Heart right ventricle (tissue), 16 donors: ENCODE data around the gene HES7. TPM values are rescaled to one million over a fixed set of nuclear protein-coding genes. Genes with fewer than 3 reads are reported as not detected.
"Not testable (repeated sequence)": the region's sequence is repeated elsewhere in the genome, so short reads cannot be mapped to it uniquely, and the experiment has no call there.

Experiments
- ATAC-seq, 8 donors: fragments of 200-7000 bp; cut with Tn5 transposase; one replicate each; pipeline ENCODE4 v1.9.1; 2020; ENCODE audit warnings: mild to moderate bottlenecking in 8 of 8, moderate library complexity in 8 of 8, moderate number of reproducible peaks in 1 of 8
- DNase-seq, 2 donors: peaks; one replicate each; pipeline ENCODE4 v3.0.0-alpha.2; 2020
- H3K27ac ChIP-seq, 10 donors: fragments of 200-600 bp; sonication (generic) in 2 of 10; one replicate each; pipeline versions ENCODE4 v1.5.0 to v1.8.0; 2020 to 2022; ENCODE audit warnings: mild to moderate bottlenecking in 3 of 10
- H3K27me3 ChIP-seq, 7 donors: fragments of 200-600 bp; one replicate each; pipeline ENCODE4 v1.8.0; 2021 to 2022; ENCODE audit warnings: mild to moderate bottlenecking in 2 of 7
- H3K36me3 ChIP-seq, 9 donors: fragments of 200-600 bp; sonication (generic) in 1 of 9; one replicate each; pipeline versions ENCODE4 v1.5.0 to v1.8.0; 2020 to 2022; ENCODE audit warnings: mild to moderate bottlenecking in 2 of 9
- H3K4me1 ChIP-seq, 9 donors: fragments of 200-600 bp; sonication (generic) in 1 of 9; one replicate each; pipeline versions ENCODE4 v1.5.0 to v1.8.0; 2020 to 2022; ENCODE audit warnings: mild to moderate bottlenecking in 4 of 9
- H3K4me3 ChIP-seq, 10 donors: fragments of 200-600 bp; sonication (generic) in 2 of 10; one replicate each; pipeline versions ENCODE4 v1.5.0 to v1.8.0; 2020 to 2022; ENCODE audit warnings: mild to moderate bottlenecking in 7 of 10, moderate library complexity in 2 of 10
- H3K9me3 ChIP-seq, 11 donors: fragments of 200-600 bp in 10 of 11; sonication (generic) in 2 of 11; one replicate each; pipeline versions ENCODE4 v1.5.0 to v1.8.0; 2013 to 2022; ENCODE audit warnings: mild to moderate bottlenecking in 2 of 11, control low read depth in 1 of 11, moderate library complexity in 1 of 11
- WGBS, 2 donors: extraction: QIAGEN DNeasy Blood & Tissue Kit; methylation state at CpG; one replicate each; pipeline ENCODE4 v1.1.7; 2013; ENCODE audit warnings: inconsistent platforms in 1 of 2; 5-methylcytosine and 5-hydroxymethylcytosine counted together
- intact Hi-C, 10 donors: fragments of 100-400 bp; cut with DNase I; formaldehyde crosslinking; loops; one replicate each; pipeline versions ENCODE4 v1.11.1 to v1.14.2; 2022
- polyA plus RNA-seq, 2 donors: library from polyadenylated mRNA; stranded (reverse); fragments of 200-250 nt; gene quantifications; one replicate each; pipeline ENCODE4 v1.2.3, GENCODE V29; 2013
- total RNA-seq, 10 donors: library from RNA; stranded (reverse); fragmentation: NEBNext Ultra II Directional in 3 of 10; extraction: Animal tissue kit (Norgen Biotek cat#: 25700) in 3 of 10; gene quantifications; one replicate each; pipeline versions ENCODE4 v1.2.1 to v1.2.4, GENCODE V29; 2021 to 2023
- TF ChIP-seq, protein P1 (sequence below), 9 donors: fragments of 200-600 bp; sonication (generic) in 2 of 9; IDR thresholded peaks; one replicate each; pipeline versions ENCODE4 v1.5.0 to v1.8.0; 2021 to 2022; ENCODE audit warnings: antibody characterized with exemption in 9 of 9, mild to moderate bottlenecking in 5 of 9, moderate library complexity in 1 of 9
- donor health status: Arrhythmogenic right ventricular cardiomyopathy.
- donor health status: ischemic (EF 13 %, LVEDD 7.1; RV severe dilation, severe dysfunction).
- donor health status: healthy with polysubstance abuse.
- donor health status: DM: no; HTN: yes; CAD: no.
- donor health status: DM: no; HTN: no; CAD: no.
- donor health status: ischemic (EF 25% LVEDD 6.9; RV normal size, moderate dysfunction).
- donor health status: ischemic (EF 25% LVEDD 5.7; RV mildly dilated, moderate dysfunction).
- donor health status: healthy.
- donor health status: DM: yes; HTN: yes; CAD: no.
- donor health status: Ischemic cardiomyopathy.
- donor health status: ischemic (EF 35%, LVEDD 5.7; RV mildly dilated, moderate dysfunction).
- donor health status: nonischemic (EF 11% LVEDD 7.7; RV severe dilation, severe dysfunction).
- donor health status: DM: yes; HTN: yes; CAD: no.
- donor health status: PGD.
- donor health status: ischemic (EF 29% LVEDD 5.4; RV normal size, mild dysfunction).
- donor health status: nonischemic (EF 23%, LVEDD 6.1; RV moderate dilation, normal function).

The HES7 gene
- total and polyA plus RNA-seq, 12 donors = 0.17 to 1.5 (median 0.42) TPM; not detected in 5

DNA sequence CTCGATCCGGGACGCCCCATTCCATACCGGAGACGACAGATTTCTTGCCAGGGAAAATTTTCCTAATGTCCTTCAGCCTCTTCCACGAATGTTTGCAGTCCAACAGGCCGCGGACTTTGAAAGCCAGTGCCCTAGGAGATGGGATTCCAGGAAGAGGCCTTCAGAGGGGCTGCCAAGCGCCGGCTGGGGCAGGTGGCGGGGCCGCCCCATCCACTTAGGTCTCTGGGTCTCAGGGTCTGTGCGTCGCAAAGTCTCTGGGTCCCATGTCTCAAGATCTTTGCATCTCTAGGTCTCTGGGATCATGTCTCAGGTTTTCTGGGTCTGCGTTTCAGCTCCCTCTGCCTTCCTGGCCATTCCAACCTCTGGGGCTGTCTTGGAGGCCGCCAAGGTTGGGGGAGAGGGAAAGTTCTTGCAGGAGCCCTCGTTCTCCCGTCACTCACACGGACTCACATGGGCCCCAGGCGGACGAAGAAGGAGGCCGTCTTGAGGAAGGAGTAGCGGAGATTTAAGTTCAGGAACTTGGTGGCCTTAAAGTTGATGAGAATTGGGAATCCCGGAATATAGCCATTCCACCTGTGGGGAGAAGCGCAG is 43.6 kb downstream of the HES7 start:
- no peak overlapping the region for H3K27ac ChIP-seq
- no peaks in the 10 kb centered on the region for H3K9me3 ChIP-seq
- peaks cover 3 to 19% (median 14%) of the 10 kb centered on the region in 9 donors for H3K4me1 ChIP-seq
- peak overlapping the region in 9 of 10 donors; percentile 24 to 56 (median 43) for H3K4me3 ChIP-seq
- ATAC-seq (peak in 5 of 8 donors; percentile 4 to 33 (median 18)), DNase-seq (no peak)
- 19 to 20% methylated on average over 25 of the region's 25 CpGs for WGBS, 2 donors
- peaks cover 0 to 96% (median 87%) of the 10 kb centered on the region in 7 donors for H3K27me3 ChIP-seq
- intact Hi-C loops = loop anchor here in 3 of 10 donors (10.0 kb wide), 1 partner anchor 224 kb away; no protein-coding TSS in a partner anchor
- TF ChIP-seq, protein P1, sequence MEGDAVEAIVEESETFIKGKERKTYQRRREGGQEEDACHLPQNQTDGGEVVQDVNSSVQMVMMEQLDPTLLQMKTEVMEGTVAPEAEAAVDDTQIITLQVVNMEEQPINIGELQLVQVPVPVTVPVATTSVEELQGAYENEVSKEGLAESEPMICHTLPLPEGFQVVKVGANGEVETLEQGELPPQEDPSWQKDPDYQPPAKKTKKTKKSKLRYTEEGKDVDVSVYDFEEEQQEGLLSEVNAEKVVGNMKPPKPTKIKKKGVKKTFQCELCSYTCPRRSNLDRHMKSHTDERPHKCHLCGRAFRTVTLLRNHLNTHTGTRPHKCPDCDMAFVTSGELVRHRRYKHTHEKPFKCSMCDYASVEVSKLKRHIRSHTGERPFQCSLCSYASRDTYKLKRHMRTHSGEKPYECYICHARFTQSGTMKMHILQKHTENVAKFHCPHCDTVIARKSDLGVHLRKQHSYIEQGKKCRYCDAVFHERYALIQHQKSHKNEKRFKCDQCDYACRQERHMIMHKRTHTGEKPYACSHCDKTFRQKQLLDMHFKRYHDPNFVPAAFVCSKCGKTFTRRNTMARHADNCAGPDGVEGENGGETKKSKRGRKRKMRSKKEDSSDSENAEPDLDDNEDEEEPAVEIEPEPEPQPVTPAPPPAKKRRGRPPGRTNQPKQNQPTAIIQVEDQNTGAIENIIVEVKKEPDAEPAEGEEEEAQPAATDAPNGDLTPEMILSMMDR (IDR thresholded peaks at IDR 0.05) = peak in 3 of 9 donors; percentile 1 to 32 (median 3)
- H3K36me3 ChIP-seq = no peaks in the 10 kb centered on the region

DNA sequence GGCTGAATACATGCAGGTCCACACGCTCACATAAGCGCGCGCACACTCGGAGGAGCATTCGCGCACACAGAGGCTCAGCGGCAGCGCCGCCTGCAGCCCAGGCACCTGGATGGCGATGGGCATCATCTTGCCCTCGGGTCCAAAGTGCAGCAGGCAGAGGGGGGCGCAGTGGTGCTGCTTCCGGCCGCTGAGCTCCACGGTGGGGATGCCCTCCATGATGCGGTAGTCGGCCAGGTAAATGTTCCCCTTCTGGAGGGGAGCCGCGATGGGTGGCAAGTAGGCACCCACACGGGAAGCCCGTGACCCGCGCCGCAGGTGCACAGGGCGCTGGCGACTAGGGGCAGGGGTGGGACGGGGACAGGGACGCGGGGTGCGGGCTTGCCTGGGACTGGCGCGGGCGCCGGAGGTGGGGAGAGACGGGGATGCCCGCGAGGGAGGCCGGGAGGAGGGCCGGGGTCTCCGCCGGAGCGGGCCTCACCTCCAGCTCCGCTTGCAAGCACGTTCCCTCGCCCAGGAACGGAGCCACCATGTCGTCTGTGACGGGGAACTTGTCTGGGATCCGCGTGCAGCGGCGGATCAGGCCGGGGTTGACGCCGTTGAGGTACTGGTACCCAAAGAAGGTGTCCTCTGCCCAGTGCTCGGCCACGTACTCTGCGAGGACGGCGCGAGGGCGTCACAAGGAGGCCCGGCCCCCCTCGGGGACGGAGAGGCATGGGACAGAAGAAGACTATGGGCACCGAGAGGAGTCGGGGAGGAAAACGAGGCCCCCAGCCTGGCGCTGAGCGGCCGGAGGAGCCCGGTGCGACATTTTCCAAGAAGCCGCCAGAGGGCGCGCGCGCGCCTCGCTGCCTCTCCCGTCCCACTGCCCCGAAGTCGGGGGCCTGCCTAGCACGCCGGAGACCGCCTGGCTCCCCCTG is 44.4 kb downstream of the HES7 start:
- intact Hi-C loops = loop anchor here in 4 of 10 donors (5.0 to 10.0 kb wide), 3 partner anchors 38 to 225 kb away; partner anchors contain the start of gene ALOXE3 (in 1 of the 4)
- Histone ChIP-seq H3K4me1 (peaks cover 3 to 19% (median 14%) of the 10 kb centered on the region in 9 donors), H3K4me3 (peak overlapping the region; percentile 14 to 56 (median 42)), H3K27me3 (peaks cover 0 to 98% (median 90%) of the 10 kb centered on the region in 7 donors), H3K36me3 (no peaks in the 10 kb centered on the region), H3K27ac (peak overlapping the region in 1 of 10 donors; percentile 53), H3K9me3 (no peaks in the 10 kb centered on the region)
- WGBS, 2 donors = 2% methylated on average over 80 to 87 of the region's 87 CpGs
- TF ChIP-seq, protein P1 (IDR thresholded peaks at IDR 0.05) = peak; percentile 83 to 96 (median 94)
- ATAC-seq (peak; percentile 82 to 94 (median 92)), DNase-seq (peak; percentile 67 to 78)

DNA sequence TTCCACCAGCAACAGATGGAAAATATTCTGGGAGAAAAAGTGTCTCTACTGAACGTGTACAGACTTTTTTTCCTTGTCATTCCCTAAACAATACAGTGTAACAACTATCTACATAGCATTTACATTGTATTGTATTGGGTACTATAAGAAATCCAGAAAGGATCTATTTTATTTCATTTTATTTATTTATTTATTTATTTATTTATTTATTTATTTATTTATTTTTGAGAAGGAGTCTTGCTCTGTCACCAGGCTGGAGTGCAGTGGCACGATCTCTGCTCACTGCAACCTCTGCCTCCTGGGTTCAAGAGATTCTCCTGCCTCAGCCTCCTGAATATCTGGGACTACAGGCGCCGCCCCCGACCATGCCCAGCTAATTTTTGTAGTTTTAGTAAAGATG is 46.0 kb downstream of the HES7 start:
- Histone ChIP-seq H3K4me1 (peaks cover 8 to 31% (median 25%) of the 10 kb centered on the region in 9 donors), H3K27me3 (peaks cover 6 to 98% (median 93%) of the 10 kb centered on the region in 7 donors)
- intact Hi-C loops = loop anchor here in 2 of 10 donors (5.0 kb wide), 2 partner anchors 39 to 224 kb away; partner anchors contain the start of gene ALOXE3 (in 1 of the 2)
- WGBS, 2 donors = 71 to 89% methylated on average over 5 of the region's 5 CpGs
- H3K27ac ChIP-seq, H3K9me3 ChIP-seq, H3K36me3 ChIP-seq, DNase-seq, ATAC-seq, H3K4me3 ChIP-seq: not testable (repeated sequence)

DNA sequence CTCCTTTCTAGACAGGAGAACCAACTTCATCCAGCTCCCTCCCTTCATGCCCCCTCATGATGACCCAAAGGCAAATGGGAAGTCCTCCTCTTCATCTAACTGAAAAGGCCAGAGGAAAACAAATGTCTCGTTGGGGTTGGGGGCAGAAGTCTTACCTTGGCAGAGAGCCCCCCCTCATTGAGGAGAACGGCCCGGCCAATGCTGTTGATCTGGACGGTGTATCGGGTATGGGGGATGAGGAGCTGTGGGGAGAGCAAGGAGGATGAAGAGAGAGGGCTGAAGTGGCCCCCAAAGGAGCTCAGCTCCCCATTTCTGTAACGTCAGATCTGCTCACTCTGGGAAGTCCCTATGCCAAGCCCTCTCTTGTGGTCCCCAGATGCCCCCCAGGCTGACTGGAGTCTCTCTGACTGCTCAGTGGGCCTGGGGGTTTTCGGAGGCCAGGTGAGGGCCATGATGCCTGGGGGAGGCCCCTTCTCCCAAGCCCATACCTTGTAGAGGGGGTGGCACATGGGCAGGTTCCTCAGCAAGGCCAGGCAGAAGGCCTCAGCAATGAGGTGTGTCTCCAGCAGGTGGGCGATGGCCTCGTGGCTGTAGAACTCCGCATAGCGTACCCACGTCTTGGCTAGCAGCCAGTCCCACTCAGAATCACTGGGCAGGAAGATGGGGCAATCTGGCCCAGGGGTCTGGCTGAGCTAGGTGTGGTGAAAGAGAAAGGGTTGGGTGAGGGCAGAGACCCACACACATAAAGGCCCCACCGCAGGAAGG is 47.2 kb downstream of the HES7 start:
- intact Hi-C loops = loop anchor here in 2 of 10 donors (5.0 kb wide), 2 partner anchors 41 to 226 kb away; partner anchors contain the start of gene ALOXE3 (in 1 of the 2)
- ATAC-seq (no peak), DNase-seq (no peak)
- Histone ChIP-seq H3K36me3 (no peaks in the 10 kb centered on the region), H3K4me1 (peaks cover 9 to 40% (median 34%) of the 10 kb centered on the region in 9 donors), H3K27me3 (peaks cover 6 to 99% (median 97%) of the 10 kb centered on the region in 7 donors), H3K27ac (no peak overlapping the region), H3K4me3 (no peak overlapping the region), H3K9me3 (no peaks in the 10 kb centered on the region)
- TF ChIP-seq, protein P1 (IDR thresholded peaks at IDR 0.05) = no peak
- WGBS, 2 donors = 88 to 91% methylated on average over 13 of the region's 13 CpGs
